NCI-H526 treated with DMSO at 0.1 percent for 48 hours (cell line): ENCODE results near the gene NFKB2.

Experiments used
- DNase-seq: peaks from one replicate; lab custom pipeline; 2025; lab: John Stamatoyannopoulos, UW

Gene NFKB2

GRCh38 chr10:102451105-102451969 is 55.8 kb downstream of the NFKB2 start, which contains the start of gene C10orf95:
TSS of gene C10orf95 (minus strand) at chr10:102451543. CDS start at chr10:102451093, 450 bp downstream.
- DNase-seq = no peak
